ENCODE measurements around the gene GUCY1B1.

GRCh38 chr4:155780775-155781174 lies 22.0 kb downstream of the GUCY1B1 start:
- TF ChIP-seq CTCF (IDR thresholded peaks at IDR 0.05; ENCODE audit: poor library complexity) (no peak), EZH2phosphoT487 (IDR thresholded peaks at IDR 0.05; ENCODE audit: low read depth, severe bottlenecking, unreplicated experiment) (no peak), EZH2 (IDR thresholded peaks at IDR 0.05; ENCODE audit: borderline replicate concordance) (no peak)

All from hepatocyte (in vitro differentiated cells).